ENCODE data around the gene NAV2.

GRCh38 chr11:20068691-20069090 lies 356.1 kb downstream of the NAV2 start:
- TF ChIP-seq CTCF (IDR thresholded peaks at IDR 0.05) (no peak), POLR2A (IDR thresholded peaks at IDR 0.05) (no peak)
